ENCODE data around the gene NDUFAF7.
"Not testable (repeated sequence)": the region's sequence is repeated elsewhere in the genome, so short reads cannot be mapped to it uniquely, and the experiment has no call there.

NDUFAF7 gene

DNA sequence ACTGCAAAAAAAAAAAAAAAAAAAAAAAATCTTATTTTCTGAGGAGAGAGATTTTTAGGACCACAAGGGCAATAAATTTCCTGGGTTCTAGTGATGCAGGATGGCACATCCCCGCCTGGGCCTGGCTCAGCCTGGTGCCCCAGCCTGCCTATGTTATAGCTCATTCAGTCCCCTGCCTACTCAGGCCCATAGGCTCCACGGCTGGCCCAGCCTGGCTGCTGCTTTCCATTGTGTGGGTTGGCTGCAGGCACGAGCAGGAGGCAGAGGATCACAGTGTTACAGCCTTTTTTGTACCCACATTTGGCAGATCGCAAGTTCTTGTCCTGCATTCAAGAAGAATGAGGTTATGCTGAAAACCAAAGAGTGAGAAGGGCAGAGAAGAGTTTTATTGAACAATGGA lies 40.2 kb upstream of the NDUFAF7 start:
- no peak overlapping the region for H3K4me3 ChIP-seq (ENCODE audit: low read depth, low read length)
- TF ChIP-seq CTCF (IDR thresholded peaks at IDR 0.05; ENCODE audit: low read depth, low read length, missing control alignments), result no peak
- DNase-seq (ENCODE audit: low read depth), result no peak

DNA sequence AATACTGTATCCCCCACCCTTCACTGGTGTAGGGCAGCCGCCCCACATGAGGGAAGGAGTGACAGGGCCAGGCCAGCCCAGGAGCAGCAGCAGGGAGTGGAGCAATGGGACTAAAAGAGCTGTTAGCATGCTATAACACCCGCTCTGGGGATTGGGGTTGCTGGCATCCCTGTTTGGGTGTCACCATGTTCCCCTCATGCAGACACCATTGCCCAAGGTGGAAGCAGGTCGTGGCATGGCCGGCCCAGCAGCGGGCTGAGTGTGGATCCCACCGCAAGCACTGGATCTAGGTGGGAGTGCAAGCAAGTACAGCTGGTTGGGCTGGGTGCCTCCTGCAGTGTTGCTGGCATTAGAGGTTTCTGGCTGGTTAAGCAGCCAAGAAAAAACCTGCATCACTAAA lies 39.7 kb upstream of the NDUFAF7 start:
- no peak overlapping the region for H3K4me3 ChIP-seq (ENCODE audit: low read depth, low read length)
- no peak for DNase-seq (ENCODE audit: low read depth)
- no peak for TF ChIP-seq CTCF (IDR thresholded peaks at IDR 0.05; ENCODE audit: low read depth, low read length, missing control alignments)

DNA sequence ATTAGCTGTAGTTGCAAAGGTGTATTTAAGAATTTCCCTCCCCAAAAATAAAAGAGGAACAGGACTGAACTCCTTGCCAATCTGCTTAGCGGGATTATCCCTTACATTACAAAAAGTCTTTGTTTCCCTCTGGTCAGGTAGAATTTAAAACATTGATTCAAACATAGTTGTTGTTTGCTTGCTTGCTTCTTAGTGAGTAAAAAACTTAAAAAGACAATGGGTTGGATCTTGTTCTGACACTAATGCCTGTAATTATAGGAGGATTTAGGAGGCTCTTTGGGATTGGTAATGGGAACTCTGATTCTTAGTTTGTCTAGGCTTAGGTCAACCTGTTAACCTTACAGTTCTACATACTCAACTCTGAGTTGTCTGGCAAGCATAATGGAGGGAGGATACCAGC lies 38.9 kb upstream of the NDUFAF7 start:
- no peak for DNase-seq (ENCODE audit: low read depth)
- no peak overlapping the region for H3K4me3 ChIP-seq (ENCODE audit: low read depth, low read length)

GRCh38 chr2:37195862-37196319 lies 35.6 kb upstream of the NDUFAF7 start:
- H3K4me3 ChIP-seq (ENCODE audit: low read depth, low read length), result peak overlapping the region; percentile 77
- not testable (repeated sequence) for DNase-seq (ENCODE audit: low read depth)

More for the DNA sequence above, 38.9 kb upstream of the NDUFAF7 start:
- TF ChIP-seq CTCF (IDR thresholded peaks at IDR 0.05; ENCODE audit: low read depth, low read length, missing control alignments), result no peak

- H3K4me3 ChIP-seq (ENCODE audit: low read depth, low read length), result peak within 1 kb of the TSS; percentile 77
- peak; percentile 67 for DNase-seq (ENCODE audit: low read depth)
- no peak for TF ChIP-seq CTCF (IDR thresholded peaks at IDR 0.05; ENCODE audit: low read depth, low read length, missing control alignments)
These were observed 34.9 kb upstream of the NDUFAF7 start, which contains the start of gene CEBPZOS for GRCh38 chr2:37196320-37197195. CEBPZOS (plus strand) TSS chr2:37196496; CDS start chr2:37199705, 3,209 bp downstream.

DNA sequence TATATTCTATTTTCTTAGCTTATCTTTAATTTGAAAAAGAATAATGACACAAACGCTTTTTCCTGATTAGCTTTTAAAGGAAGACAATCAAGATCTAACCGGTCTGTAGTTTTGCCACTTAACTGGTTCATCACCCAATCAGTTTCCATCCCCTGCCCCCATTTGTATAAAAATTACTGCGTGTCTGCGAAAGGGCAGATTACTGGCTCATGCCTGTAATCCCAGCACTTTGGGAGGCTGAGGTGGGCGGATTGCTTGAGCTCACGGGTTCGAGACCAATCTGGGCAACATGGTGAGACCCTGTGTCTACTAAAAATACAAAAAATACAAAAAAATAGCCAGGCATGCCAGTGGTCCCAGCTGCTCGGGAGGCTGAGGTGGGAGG lies 32.8 kb upstream of the NDUFAF7 start:
- H3K4me3 ChIP-seq (ENCODE audit: low read depth, low read length), result no peak overlapping the region
- TF ChIP-seq CTCF (IDR thresholded peaks at IDR 0.05; ENCODE audit: low read depth, low read length, missing control alignments), result no peak
- no peak for DNase-seq (ENCODE audit: low read depth)

- DNase-seq (ENCODE audit: low read depth), result no peak
- TF ChIP-seq CTCF (IDR thresholded peaks at IDR 0.05; ENCODE audit: low read depth, low read length, missing control alignments), result no peak
These were observed 30.2 kb upstream of the NDUFAF7 start for GRCh38 chr2:37201208-37201607.

More at GRCh38 chr2:37201208-37201607, 30.2 kb upstream of the NDUFAF7 start:
- no peak overlapping the region for H3K4me3 ChIP-seq (ENCODE audit: low read depth, low read length)

All from GM12864 (cell line).